Measurements from ENCODE around the gene PALLD.
"Not testable (repeated sequence)": the region's sequence is repeated elsewhere in the genome, so short reads cannot be mapped to it uniquely, and the experiment has no call there.

PALLD gene

DNA sequence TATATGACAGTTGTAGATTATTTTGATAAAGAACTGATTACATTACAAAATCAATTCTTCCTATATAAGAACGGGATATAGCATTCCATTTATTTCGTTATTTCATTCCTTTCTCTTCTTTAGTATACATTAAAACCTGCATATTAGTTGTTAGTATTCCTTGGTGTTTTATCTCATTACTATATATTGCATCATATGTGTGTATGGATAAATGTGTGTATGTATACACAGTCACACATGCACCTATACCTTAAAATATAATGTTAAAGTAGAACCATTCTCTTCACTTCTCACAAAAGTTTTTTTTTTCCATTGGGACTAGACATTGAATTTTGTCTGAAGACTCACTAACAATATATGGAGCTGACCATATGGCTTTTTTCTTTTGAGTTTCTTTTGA, 5.3 kb upstream of the PALLD start:
- DNase-seq (ENCODE audit: low read depth in 2 of 2): no peak

DNA sequence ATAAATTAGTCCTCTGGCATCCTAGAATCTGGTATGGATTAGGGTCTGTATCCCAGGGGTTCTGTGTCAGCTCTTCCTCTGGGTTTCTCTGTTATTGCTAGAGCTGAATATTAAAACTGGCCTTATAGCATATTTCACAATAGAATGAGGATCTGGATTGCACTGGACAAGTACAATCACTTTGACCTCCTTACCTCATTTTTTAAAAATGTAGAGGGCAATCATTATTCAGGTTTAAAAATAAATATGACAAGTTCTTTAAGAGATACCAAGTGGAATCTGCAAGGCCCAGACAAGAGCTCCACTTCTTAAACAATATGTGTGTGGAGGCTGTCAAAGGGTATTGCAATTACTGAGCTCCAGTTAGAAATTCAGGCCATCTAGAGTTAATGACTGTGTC, 1.4 kb downstream of the PALLD start:
- no peak for DNase-seq (ENCODE audit: low read depth in 2 of 2)

DNA sequence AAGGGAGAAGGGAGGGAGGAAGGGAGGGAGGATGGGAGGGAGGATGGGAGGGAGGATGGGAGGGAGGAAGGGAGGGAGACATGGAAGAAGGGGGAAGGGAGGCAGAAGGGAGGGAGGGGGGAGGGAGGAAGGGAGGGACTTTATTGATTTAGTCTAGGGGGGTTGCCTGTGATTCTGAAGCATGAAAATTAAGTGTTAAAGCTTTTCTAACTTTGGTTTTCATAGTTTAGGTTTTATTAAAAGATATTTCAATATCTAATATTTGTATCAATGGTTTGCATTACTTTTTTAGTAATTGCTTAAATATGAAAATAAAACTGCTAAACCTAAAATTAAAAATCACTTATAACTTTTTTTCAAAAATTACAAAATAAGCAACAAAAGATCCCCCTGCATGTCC, 2.4 kb downstream of the PALLD start:
- no peak for DNase-seq (ENCODE audit: low read depth in 2 of 2)

DNA sequence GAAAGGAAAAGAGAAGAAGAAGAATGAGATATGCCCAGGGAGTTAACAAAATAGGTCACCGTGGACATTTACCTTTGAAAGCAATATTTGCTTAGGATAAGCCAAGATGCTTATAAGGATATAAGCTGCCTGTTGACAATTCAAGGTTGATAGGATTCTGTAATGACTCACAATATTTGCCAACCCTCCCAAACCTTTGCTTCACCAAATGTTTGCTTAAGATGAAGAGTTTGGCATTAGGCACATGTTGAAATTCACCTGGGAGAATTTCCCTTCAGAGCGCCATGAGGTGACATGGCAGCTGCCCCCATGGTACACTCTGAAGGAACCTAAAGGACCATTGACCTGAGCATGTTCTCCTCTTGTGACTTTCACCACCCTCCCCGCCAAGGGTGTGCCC, 4.6 kb downstream of the PALLD start:
- DNase-seq (ENCODE audit: low read depth in 2 of 2): no peak

DNA sequence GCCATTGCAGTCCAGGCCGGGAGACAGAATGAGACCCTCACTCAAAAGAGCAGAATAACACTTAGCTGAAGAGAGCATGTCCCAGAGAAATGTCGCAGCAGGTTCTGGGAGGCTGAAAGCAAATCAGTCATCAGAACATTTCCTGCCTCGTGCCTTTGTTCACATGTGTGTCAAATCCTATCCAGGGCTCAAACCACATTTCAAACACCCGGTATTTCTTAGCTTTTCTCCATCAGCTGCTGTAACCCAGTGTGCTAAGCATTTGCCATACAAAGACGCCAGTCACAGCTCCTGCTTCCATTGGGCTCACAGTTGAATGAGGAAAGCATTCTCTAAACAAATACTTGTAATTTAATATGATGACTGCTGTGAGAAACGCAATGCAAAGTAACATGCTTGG, 6.0 kb downstream of the PALLD start:
- DNase-seq (ENCODE audit: low read depth in 2 of 2): no peak

DNA sequence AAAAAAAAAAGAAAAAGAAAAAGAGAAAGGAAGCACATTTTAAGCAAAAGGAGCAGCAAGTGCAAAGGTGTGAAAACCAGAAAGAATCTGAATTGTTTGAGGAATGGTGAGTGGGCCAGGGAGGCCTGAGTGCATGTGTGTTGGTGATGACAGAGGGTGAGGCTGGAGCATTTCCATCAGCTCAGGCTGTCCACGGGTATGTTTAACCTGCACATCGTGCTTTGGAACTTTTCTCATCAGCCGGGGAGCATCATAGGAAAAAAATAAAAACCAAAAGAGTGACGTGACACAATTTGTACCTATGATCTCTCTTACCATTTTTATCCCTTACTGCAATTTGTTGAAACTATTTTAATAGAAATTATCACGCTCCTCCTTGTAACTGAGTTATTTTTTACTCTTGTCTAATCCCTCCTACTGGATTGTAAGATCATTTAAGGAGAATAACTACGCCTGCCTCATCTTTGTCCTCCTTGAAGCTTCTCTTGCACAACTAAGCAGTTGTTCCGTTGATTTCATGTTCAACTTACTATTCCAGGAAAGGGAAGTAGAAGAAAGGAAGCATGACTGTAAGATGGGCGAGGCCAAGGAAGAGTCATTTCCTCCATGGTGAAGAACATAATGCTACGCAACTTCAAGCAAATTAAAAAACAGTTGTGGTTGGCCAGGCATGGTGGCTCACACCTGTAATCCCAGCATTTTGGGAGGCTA, 7.0 kb downstream of the PALLD start:
- DNase-seq (ENCODE audit: low read depth in 2 of 2): no peak

DNA sequence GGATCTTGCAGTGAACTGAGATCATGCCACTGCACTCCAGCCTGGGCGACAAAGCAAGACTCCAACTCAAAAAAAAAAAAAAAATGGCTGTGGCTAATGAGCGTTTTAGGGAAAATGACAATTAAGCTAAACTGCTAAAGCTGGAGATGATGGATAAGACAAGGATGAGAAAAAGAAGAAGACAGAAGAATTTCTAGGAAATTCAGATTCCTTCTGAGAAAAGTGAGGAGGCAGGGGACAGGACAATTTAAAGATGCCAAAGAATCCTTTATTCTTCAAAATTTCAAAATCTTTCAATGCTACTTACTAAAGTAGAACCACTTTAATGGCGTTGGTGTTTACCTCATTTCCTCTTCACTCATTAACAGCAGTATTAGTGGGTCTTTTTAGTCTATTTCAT, 7.7 kb downstream of the PALLD start:
- no peak for DNase-seq (ENCODE audit: low read depth in 2 of 2)

DNA sequence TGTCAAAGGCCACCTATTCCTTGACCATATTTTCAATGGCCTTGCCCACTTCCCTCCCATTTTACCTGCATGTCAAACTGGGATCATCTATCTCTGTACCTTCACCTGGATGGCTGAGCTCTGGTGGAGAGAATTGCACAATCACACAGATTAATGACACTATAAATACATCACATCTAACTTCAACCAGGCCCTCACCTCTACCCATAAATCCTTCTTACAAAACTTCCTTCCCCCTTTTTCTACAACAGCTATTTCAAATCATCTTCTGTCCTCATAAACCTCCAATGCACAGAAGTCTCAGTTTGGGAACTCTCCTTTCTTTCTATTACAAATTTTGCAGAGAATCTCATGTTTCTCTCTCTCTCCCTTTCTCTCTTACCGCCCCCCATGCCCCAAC, 9.2 kb downstream of the PALLD start:
- DNase-seq (ENCODE audit: low read depth in 2 of 2): no peak

DNA sequence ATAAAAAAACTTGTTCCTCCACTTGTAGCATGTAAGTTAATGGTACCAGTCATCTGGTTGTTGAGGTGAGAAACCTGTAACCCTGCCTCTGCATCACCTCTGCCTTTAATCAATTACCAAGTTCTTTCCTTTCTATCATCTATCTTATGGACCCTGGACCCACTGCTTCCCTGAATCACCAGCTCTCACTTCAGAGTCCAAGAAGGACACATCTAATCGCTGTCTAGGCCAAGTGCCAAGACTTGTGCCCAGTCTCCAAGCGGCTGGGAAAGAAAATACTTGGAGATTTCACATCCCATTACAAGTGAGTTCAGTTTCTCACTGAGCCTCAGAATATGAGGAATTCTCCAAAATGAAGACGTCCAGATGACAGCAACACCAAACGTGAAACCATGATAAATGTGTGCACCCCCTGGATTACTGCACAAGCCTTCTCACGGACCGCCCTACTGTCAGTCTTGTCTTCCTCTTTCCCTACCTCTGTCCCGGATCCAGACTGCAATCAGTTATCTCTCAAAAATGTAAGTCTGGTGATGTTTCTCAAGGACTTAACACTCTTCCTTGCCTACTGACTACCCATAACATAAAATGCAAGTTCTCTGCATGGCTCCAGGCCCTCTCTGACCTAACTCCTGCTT, 10.4 kb downstream of the PALLD start:
- no peak for DNase-seq (ENCODE audit: low read depth in 2 of 2)

DNA sequence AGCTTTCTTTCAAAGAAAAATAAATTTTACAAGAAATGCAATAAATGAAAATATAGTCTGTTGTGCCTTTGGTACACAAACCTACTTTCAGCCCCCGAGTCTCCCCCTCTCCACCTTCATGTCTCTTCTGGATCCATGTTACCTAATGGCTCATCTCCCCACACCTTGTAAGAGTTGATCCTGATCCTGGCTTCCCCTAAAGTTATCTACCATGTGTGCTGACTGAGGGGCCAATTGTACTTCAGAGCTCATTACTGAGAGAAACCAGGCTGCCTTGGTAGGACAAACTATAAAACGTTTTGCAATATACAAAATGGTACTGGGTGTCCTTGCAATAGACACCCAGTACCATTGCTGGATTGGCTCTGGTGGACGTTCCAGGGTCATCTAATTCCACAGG, 11.8 kb downstream of the PALLD start:
- DNase-seq (ENCODE audit: low read depth in 2 of 2): no peak

DNA sequence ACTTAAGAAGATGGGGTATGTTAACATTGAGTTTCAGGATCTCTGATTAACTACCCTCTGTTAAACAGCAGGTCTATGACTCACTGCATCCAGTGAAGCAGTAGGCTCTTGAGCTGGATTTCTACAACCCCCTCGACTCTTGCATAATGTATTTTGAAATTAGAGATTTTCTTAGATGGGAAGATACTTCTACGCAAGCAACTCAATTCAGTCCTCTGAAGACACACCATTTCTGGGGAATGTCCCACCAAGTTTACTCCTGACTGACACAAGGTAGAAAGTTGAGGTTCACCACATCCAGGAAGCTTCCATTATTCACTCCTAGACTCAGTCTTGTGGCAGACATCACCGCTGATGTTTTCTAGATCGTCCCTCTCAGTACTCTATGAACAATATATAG, 12.9 kb downstream of the PALLD start:
- DNase-seq (ENCODE audit: low read depth in 2 of 2): no peak

DNA sequence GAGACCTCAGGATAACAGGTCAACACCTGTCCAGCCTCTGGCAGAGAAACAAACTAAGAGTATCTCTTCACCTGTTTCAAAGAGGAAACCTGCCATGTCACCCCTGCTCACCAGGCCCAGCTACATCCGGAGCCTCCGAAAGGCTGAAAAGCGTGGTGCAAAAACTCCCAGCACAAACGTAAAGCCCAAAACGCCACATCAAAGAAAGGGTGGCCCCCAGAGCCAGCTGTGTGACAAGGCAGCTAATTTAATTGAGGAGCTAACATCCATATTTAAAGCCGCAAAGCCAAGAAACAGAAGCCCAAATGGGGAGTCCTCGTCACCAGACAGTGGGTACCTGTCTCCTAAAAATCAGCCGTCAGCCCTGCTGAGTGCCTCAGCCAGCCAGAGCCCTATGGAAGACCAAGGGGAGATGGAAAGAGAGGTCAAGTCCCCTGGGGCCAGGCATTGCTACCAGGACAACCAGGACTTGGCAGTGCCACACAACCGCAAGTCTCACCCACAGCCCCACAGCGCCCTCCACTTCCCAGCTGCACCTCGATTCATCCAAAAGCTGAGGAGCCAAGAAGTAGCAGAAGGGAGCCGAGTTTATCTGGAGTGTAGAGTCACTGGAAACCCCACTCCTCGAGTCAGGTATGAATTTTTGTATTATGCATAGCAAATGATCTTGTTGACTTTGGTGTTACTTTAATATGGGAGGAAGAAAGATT, 15.1 kb downstream of the PALLD start:
- DNase-seq (ENCODE audit: low read depth in 2 of 2): peak; percentile 9 to 19

DNA sequence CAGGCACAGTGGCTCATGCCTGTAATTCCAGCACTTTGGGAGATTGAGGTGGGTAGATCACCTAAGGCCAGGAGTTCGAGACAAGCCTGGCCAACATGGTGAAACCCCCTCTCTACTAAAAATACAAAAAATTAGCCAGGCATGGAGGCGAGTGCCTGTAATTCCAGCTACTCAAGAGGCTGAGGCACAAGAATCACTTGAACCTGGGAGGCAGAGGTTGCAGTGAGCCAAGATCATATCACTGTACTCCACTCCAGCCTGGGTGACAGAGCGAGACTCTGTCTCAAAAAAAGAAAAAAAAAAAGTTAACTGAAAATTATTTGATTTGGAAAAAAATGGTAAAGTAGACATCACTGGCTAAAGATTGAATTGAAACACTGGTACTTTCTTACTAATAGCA, 17.0 kb downstream of the PALLD start:
- not testable (repeated sequence) for DNase-seq (ENCODE audit: low read depth in 2 of 2)

DNA sequence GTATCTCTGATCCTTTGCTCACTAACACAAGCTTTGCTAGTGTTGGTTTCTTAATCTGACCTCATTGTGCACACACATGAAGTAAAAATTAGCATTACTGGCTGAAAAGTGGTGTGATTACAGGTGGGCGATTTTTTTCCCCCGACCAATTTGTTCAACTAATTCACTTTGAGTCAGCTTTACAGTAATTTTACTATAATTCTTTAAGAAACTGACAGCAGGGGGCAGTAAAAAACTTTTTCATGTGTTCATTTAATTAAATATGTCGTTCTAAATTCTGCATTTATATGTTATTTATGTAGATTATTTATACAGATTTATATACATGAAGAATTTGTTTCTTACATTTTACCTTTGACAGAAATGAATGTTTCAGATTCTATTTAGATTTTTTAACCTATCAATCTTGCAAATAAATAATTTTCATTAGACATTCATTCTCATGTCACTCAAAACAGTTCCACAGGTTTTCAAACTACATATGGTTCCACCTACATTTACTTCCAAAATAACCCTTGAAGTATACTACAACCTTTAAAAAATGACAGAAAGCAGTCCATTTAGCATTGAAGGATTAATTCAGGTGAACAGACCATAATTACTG, 17.5 kb downstream of the PALLD start:
- no peak for DNase-seq (ENCODE audit: low read depth in 2 of 2)

DNA sequence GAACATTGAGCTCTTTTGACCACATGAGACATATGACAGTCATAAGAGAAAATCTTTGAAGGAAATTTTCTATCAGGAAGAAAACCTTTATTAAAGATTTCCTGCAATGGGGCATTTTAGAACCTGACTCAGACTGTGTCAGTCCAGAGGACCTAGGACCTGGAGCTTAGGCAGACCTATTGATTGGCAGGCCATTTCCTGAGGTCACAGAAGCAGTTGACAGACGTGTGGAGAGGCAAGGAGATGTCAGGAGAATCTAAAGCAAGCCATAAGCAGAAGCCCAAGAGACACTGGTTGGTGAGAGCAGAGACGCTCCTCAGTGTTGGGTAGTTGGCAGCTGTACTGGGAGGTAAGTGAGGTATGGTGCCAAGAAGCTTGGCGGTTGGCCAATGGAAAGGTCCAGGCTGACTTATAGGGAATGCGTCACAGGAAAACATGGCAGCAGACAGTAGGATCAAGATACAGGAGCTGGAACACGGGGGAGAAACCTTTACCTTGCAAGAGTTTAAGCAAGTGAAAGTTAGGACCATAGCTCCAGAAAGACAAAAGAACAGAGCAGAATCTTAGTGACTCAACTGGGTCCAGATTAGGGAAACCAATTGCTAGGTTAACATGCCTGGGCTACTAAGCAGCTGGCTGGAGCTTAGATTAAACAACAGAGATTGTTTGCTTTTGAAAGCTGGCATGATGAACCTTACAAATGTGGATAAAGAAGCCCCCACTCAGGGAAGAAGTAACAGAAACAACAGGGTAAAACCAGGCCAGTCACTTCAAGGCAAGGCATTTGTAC, 18.6 kb downstream of the PALLD start:
- no peak for DNase-seq (ENCODE audit: low read depth in 2 of 2)

DNA sequence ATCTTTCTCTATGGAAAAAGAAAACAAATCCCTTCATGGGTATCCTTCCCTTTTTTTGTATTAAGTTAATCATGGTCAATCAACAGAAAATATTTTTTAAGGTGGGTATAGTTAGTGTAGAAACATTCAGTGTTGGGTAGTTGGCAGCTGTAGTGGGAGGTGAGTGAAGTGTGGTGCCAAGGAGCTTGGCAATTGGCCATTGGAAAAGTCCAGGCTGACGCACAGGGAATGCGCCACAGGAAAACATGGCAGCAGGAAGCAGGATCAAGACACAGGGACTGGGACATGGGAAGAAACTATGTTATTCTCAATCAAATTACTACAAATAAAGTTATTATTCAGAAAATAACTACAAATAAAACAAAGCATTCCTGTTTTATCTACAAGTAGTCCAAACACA, 20.0 kb downstream of the PALLD start:
- DNase-seq (ENCODE audit: low read depth in 2 of 2): no peak

DNA sequence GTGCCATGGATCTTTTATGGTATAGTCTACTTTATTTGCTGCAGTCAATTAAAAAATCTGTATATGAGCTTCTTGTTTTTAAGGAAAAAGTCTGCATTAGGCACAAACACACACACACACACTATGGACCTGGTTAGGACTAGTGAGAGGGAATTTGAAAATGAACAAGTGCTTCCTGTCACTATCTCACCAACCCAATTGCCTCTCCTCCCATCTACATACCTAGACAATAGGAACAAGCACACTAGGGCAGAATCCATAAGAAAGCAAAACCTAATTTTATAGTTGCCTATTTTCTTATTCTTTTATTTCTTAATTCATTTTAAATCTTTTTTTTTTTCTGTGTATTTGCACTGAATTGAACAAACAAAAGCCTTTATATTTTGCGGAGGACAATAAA, 22.7 kb downstream of the PALLD start:
- no peak for DNase-seq (ENCODE audit: low read depth in 2 of 2)

DNA sequence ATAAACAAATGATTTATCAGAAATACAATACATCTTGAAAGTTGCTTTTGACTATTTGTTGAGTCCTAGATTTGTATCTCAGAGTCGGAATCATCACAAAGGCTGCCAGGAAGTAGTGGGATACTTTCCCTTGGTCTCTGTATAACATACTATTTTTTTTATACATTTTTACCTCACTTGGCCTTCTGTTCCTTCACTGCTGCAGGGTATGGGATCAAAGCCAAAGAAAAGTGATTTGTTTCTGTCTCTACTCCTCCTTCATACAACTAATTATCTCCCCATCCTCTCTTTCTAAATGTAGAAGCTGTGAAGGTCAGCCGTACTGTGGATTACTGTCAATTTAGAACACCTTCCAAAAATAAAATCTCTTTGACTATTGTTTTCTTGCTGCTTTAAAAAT, 24.9 kb downstream of the PALLD start:
- DNase-seq (ENCODE audit: low read depth in 2 of 2): no peak

DNA sequence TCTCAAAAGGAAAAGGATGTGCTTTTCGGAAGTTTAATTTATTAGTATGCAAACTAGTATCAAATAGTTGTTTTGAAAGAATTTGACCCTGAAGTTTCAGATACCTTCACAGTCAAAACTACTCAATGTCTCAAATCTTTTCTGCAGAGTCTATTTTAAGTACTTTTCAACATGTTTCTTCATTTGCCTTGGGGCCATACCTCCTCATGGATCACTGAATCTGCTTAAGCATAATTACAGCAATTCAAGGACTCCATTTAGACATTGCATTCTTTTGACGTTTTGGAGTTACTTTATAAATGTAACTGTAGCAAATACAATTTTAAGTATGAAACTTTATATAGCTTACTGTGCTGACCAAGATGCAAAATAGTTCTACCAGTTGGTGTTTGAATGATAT, 25.5 kb downstream of the PALLD start:
- DNase-seq (ENCODE audit: low read depth in 2 of 2): no peak

DNA sequence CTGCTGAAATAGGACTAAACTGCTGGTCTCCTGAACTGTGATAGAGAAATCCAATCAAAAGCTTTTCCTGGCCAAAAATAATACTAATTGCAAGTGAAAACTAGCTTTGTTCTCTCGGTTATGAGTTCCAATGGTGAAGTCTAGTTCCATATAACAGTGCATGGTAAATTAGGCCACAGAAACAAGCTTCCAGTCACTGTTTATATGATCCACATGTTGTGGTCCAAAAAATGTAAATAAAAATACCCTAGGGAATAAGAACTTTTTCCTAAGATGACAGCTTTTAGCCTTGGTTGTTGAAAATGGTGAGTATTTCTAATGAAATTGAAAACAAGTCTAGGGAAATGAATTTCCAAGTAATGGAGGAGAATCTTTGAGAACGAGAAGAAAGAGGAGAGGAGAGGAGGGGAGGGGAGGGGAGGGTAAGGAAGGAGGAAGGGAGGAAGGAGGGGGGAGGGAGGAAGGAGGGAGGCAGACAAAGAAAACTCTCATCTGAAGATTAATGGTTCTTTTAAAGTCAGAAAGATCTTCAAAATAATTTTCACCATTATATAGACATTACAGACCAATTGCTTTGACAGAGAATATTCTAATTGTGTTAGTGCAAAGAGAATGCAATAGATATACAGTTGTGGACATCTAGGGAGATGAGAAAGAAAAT, 26.1 kb downstream of the PALLD start:
- DNase-seq (ENCODE audit: low read depth in 2 of 2): no peak

DNA sequence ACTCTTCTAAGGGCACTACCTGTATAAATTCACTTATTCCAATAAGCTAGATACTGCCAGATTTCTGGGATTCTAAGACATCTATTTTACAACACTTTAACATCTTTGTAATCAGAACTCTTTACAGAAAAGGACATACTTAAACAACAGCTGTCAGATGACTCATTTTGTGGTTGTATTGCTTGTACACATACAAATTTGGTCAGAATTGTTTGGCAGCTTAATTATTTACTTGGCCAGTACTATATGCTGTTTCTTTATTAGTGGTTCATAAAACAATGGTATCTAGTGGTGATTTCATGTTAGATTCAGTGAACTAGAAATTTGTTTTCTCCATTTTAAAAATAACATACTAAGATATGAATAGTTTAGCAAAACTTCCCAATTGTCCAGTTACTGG, 27.2 kb downstream of the PALLD start:
- DNase-seq (ENCODE audit: low read depth in 2 of 2): no peak

DNA sequence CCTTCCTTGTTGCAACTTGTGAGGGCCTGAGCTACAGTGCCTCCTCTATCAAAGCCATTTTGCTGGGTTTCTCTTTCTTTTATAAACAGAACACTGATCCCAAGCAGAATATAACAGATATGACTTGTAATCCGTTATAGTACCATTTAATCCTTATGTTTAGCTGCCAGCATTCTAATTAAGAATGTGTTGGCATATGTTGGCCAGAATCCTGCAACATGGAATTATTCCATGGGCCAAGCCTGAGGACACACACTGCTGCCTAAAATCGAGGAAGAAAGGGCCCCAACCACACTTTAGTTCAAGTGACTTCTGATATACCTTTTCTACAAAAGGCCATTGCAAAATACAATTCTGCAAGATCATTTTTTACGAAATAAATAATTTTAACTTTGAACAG, 28.0 kb downstream of the PALLD start:
- no peak for DNase-seq (ENCODE audit: low read depth in 2 of 2)
